DND-41 (cell line): Measurements from ENCODE around the gene IFI30.
A peak's percentile ranks its signal among the peaks of the same experiment; 100 is the strongest.

Source experiments
- ATAC-seq: fragments of 200-7000 bp; cut with Tn5 transposase; 3 replicates; pipeline ENCODE4 v1.9.1; 2021; ENCODE audit warnings: low read depth; ENCODE audit not compliant: insufficient read depth
- DNase-seq: peaks from one replicate; pipeline ENCODE4 v3.0.0-alpha.2; 2020
- H2AFZ ChIP-seq: 2 replicates; pipeline ENCODE4 v1.6.0; 2012; ENCODE audit warnings: low read depth, low read length
- H3K27ac ChIP-seq: 2 replicates; pipeline ENCODE4 v1.5.1; 2012; ENCODE audit warnings: low read length, inconsistent platforms
- H3K27me3 ChIP-seq: fragments of 200-600 bp; sonication (generic); 2 replicates; pipeline ENCODE4 v1.6.0; 2012; ENCODE audit warnings: low read length, mild to moderate bottlenecking, inconsistent platforms; ENCODE audit not compliant: insufficient read depth, poor library complexity
- H3K36me3 ChIP-seq: 2 replicates; pipeline ENCODE4 v1.5.1; 2012; ENCODE audit warnings: low read length, inconsistent platforms; ENCODE audit not compliant: insufficient read depth
- H3K4me1 ChIP-seq: 2 replicates; pipeline ENCODE4 v1.5.1; 2012; ENCODE audit warnings: mild to moderate bottlenecking, low read length; ENCODE audit not compliant: insufficient read depth
- H3K4me2 ChIP-seq: 2 replicates; pipeline ENCODE4 v1.6.0; 2012; ENCODE audit warnings: mild to moderate bottlenecking, moderate library complexity, low read length, inconsistent platforms; ENCODE audit not compliant: insufficient read depth
- H3K4me3 ChIP-seq, 2 experiments: fragments of 200-600 bp in 1 of 2; shearing (Covaris generic) in 1 of 2; 2 replicates each; pipeline ENCODE4 v1.5.1; 2012 to 2016; ENCODE audit warnings: inconsistent platforms in 2 of 2, low read length in 2 of 2, mild to moderate bottlenecking in 2 of 2, low read depth in 1 of 2, moderate library complexity in 1 of 2
- H3K79me2 ChIP-seq: 2 replicates; pipeline ENCODE4 v1.6.0; 2012; ENCODE audit warnings: low read length, inconsistent platforms; ENCODE audit not compliant: insufficient read depth
- H3K9ac ChIP-seq: 2 replicates; pipeline ENCODE4 v1.6.0; 2012; ENCODE audit warnings: low read depth, mild to moderate bottlenecking, inconsistent platforms, low read length, moderate library complexity
- H3K9me3 ChIP-seq: 2 replicates; pipeline ENCODE4 v1.5.1; 2012; ENCODE audit warnings: low read length, moderate library complexity, mild to moderate bottlenecking, inconsistent platforms; ENCODE audit not compliant: insufficient read depth, severe bottlenecking
- H4K20me1 ChIP-seq: 2 replicates; pipeline ENCODE4 v1.6.0; 2012; ENCODE audit warnings: low read length; ENCODE audit not compliant: insufficient read depth
- EZH2 ChIP-seq: IDR thresholded peaks from 3 replicates; pipeline ENCODE4 v1.6.1; 2012; ENCODE audit warnings: borderline replicate concordance, low read depth, mild to moderate bottlenecking, moderate library complexity, low read length, inconsistent platforms; ENCODE audit not compliant: severe bottlenecking
- TF ChIP-seq, protein P1 (sequence below): IDR thresholded peaks from 2 replicates; pipeline ENCODE4 v1.5.1; 2012; ENCODE audit warnings: borderline replicate concordance, low read length, moderate library complexity, mild to moderate bottlenecking; ENCODE audit not compliant: poor library complexity, severe bottlenecking; ENCODE audit errors: extremely low read depth

IFI30 gene

DNA sequence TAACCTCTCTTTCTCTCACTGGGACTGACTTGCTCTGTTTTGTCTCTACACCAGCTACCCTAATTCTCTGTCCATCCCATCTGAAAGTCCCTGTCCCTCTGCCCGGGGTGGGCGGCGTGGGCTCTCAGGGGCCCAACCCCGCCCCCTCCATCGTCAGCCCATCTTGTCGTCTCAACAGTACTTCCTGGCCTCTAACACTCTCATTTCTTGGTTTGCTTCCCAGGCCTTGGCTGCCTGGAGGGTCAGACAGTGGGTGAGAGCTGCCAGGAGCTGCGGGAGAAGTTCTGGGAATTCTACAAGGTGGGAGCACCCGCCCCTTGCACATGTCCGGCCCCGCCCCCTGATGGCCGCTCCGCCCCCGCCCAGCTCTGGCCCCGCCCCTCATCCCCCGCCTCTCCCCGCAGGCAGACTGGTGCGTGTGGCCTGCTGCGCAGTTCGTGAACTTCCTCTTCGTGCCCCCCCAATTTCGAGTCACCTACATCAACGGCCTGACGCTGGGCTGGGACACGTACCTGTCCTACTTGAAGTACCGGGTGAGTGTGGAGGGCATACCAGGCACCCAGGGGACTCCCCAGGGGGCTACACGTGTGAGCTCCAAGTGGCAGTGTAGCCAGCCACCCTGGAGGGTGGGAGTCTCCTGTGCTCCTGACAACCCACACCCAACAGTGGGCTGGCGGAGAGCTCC lies 21.1 kb downstream of the IFI30 start:
- Histone ChIP-seq H3K4me2 (peak overlapping the region; percentile 89), H3K36me3 (peaks cover 22% of the 10 kb centered on the region), H3K79me2 (peaks cover 10% of the 10 kb centered on the region), H3K4me1 (peaks cover 26% of the 10 kb centered on the region), H2AFZ (no peak overlapping the region), H3K4me3 (peak overlapping the region in 1 of 2 experiments; percentile 91; a peak in 1 of 4 replicates), H3K27ac (no peak overlapping the region), H4K20me1 (0 out of 2 replicates have a peak, but pooled peaks cover 4% of the 10 kb centered on the region), H3K9me3 (no peaks in the 10 kb centered on the region), H3K9ac (0 out of 2 replicates have a peak overlapping the region, but pooled peaks have one; percentile 87), H3K27me3 (no peaks in the 10 kb centered on the region)
- DNase-seq (no peak), ATAC-seq (no peak)
- no peak for TF ChIP-seq EZH2

DNA sequence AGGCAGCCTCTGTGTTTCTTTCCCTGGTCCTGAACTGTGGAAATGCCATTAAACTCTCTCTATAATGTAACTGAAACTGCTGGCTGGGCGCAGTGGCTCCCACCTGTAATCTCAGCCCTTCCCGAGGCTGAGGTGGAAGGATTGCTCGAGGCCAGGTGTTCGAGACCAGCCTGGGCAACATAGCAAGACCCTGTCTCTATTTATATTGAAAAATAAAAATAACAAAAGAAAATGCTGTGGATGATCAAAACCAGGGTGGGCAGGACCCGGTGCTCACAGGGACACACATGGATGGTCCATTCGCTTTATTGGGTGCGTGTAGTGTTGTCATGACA lies 22.9 kb downstream of the IFI30 start:
- peaks cover 10% of the 10 kb centered on the region for H3K79me2 ChIP-seq
- TF ChIP-seq EZH2, result no peak
- TF ChIP-seq, protein P1, sequence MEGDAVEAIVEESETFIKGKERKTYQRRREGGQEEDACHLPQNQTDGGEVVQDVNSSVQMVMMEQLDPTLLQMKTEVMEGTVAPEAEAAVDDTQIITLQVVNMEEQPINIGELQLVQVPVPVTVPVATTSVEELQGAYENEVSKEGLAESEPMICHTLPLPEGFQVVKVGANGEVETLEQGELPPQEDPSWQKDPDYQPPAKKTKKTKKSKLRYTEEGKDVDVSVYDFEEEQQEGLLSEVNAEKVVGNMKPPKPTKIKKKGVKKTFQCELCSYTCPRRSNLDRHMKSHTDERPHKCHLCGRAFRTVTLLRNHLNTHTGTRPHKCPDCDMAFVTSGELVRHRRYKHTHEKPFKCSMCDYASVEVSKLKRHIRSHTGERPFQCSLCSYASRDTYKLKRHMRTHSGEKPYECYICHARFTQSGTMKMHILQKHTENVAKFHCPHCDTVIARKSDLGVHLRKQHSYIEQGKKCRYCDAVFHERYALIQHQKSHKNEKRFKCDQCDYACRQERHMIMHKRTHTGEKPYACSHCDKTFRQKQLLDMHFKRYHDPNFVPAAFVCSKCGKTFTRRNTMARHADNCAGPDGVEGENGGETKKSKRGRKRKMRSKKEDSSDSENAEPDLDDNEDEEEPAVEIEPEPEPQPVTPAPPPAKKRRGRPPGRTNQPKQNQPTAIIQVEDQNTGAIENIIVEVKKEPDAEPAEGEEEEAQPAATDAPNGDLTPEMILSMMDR, result no peak
- ATAC-seq, result no peak
- no peak overlapping the region for H3K4me3 ChIP-seq
- no peak overlapping the region for H3K4me2 ChIP-seq
- H3K36me3 ChIP-seq, result peaks cover 26% of the 10 kb centered on the region
- H3K9me3 ChIP-seq, result no peaks in the 10 kb centered on the region
- H4K20me1 ChIP-seq, result 0 out of 2 replicates have a peak, but pooled peaks cover 4% of the 10 kb centered on the region
- H3K4me1 ChIP-seq, result peaks cover 26% of the 10 kb centered on the region
- H3K27ac ChIP-seq, result no peak overlapping the region
- H3K9ac ChIP-seq, result no peak overlapping the region
- H2AFZ ChIP-seq, result no peak overlapping the region
- no peaks in the 10 kb centered on the region for H3K27me3 ChIP-seq
- no peak for DNase-seq

GRCh38 chr19:18197306-18197705 lies 23.7 kb downstream of the IFI30 start:
- no peaks in the 10 kb centered on the region for H3K27me3 ChIP-seq
- H3K4me1 ChIP-seq, result peaks cover 18% of the 10 kb centered on the region
- peaks cover 26% of the 10 kb centered on the region for H3K36me3 ChIP-seq
- no peaks in the 10 kb centered on the region for H3K9me3 ChIP-seq
- no peak overlapping the region for H3K4me3 ChIP-seq
- DNase-seq (no peak), ATAC-seq (no peak)
- H4K20me1 ChIP-seq, result 0 out of 2 replicates have a peak, but pooled peaks cover 8% of the 10 kb centered on the region
- no peak overlapping the region for H3K4me2 ChIP-seq
- no peak overlapping the region for H3K27ac ChIP-seq
- no peak overlapping the region for H3K9ac ChIP-seq
- H3K79me2 ChIP-seq, result peaks cover 10% of the 10 kb centered on the region
- no peak overlapping the region for H2AFZ ChIP-seq
- no peak for TF ChIP-seq EZH2
- TF ChIP-seq, protein P1, result no peak

GRCh38 chr19:18197941-18198340 lies 24.3 kb downstream of the IFI30 start:
- H3K79me2 ChIP-seq, result peaks cover 10% of the 10 kb centered on the region
- no peak overlapping the region for H3K4me2 ChIP-seq
- no peaks in the 10 kb centered on the region for H3K9me3 ChIP-seq
- H3K27me3 ChIP-seq, result no peaks in the 10 kb centered on the region
- no peak overlapping the region for H2AFZ ChIP-seq
- H3K9ac ChIP-seq, result no peak overlapping the region
- TF ChIP-seq, protein P1, result no peak
- no peak for TF ChIP-seq EZH2
- H3K4me1 ChIP-seq, result peaks cover 18% of the 10 kb centered on the region
- H3K27ac ChIP-seq, result no peak overlapping the region
- DNase-seq (no peak), ATAC-seq (no peak)
- H4K20me1 ChIP-seq, result peaks cover 12% of the 10 kb centered on the region; the same call in 1 of the 2 replicates
- no peak overlapping the region for H3K4me3 ChIP-seq
- peaks cover 26% of the 10 kb centered on the region for H3K36me3 ChIP-seq
